ENCODE results near the gene HSPB9.

HSPB9 gene

DNA sequence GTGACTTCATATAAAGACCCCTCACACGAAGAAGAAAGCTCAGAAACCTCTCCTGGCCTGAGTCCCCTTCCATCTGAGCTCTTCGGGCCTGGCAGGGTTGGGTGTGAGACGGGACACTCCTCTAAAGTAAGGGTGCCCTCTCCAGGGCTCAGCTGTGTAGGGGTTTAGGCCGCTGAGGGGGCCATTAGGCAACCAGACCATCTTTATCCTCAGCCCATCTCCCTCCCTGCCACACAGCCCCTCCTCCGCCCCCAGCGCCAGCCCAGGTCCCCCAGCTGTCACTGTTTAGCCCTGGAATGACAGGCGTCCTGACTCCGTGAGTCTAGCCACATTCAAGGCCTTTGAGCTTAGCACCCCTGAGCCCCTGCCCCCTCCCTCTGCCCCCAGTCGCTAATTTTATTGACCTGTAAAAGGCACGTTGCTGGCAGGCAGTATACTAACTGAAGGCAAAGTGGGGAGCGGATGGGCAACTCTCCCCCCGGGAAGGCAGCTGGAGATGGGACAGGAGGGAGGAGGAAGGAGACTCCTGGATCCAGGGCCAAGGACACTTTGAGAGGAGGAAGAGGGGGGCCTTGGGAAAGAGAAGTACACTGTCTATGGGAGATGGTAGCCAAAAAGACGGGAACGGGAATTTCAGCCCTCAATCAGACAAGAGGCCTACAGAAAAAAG, 23.7 kb upstream of the HSPB9 start:
- TF ChIP-seq ZNF747 (tag by site-specific recombination; IDR thresholded peaks at IDR 0.05) = no peak
- TF ChIP-seq ZBTB8A (tag by site-specific recombination; IDR thresholded peaks at IDR 0.05) = peak; percentile 21; the same call in 1 of the 2 replicates
- TF ChIP-seq, protein P1, sequence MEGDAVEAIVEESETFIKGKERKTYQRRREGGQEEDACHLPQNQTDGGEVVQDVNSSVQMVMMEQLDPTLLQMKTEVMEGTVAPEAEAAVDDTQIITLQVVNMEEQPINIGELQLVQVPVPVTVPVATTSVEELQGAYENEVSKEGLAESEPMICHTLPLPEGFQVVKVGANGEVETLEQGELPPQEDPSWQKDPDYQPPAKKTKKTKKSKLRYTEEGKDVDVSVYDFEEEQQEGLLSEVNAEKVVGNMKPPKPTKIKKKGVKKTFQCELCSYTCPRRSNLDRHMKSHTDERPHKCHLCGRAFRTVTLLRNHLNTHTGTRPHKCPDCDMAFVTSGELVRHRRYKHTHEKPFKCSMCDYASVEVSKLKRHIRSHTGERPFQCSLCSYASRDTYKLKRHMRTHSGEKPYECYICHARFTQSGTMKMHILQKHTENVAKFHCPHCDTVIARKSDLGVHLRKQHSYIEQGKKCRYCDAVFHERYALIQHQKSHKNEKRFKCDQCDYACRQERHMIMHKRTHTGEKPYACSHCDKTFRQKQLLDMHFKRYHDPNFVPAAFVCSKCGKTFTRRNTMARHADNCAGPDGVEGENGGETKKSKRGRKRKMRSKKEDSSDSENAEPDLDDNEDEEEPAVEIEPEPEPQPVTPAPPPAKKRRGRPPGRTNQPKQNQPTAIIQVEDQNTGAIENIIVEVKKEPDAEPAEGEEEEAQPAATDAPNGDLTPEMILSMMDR (tag by site-specific recombination; IDR thresholded peaks at IDR 0.05) = 0 out of 2 replicates have a peak, but pooled peaks have one; percentile 8
- TF ChIP-seq, protein P2, sequence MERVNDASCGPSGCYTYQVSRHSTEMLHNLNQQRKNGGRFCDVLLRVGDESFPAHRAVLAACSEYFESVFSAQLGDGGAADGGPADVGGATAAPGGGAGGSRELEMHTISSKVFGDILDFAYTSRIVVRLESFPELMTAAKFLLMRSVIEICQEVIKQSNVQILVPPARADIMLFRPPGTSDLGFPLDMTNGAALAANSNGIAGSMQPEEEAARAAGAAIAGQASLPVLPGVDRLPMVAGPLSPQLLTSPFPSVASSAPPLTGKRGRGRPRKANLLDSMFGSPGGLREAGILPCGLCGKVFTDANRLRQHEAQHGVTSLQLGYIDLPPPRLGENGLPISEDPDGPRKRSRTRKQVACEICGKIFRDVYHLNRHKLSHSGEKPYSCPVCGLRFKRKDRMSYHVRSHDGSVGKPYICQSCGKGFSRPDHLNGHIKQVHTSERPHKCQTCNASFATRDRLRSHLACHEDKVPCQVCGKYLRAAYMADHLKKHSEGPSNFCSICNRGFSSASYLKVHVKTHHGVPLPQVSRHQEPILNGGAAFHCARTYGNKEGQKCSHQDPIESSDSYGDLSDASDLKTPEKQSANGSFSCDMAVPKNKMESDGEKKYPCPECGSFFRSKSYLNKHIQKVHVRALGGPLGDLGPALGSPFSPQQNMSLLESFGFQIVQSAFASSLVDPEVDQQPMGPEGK (tag by site-specific recombination; IDR thresholded peaks at IDR 0.05) = peak; percentile 33; the same call in 1 of the 2 replicates
- no peak for TF ChIP-seq EGR2 (tag by site-specific recombination; IDR thresholded peaks at IDR 0.05; ENCODE audit: low read depth)
- TF ChIP-seq ZSCAN16 (tag by site-specific recombination; IDR thresholded peaks at IDR 0.05) = no peak
- TF ChIP-seq ZNF624 (tag by site-specific recombination; IDR thresholded peaks at IDR 0.05) = no peak
- 0 out of 2 replicates have a peak, but pooled peaks have one; percentile 11 for TF ChIP-seq IKZF3 (tag by site-specific recombination; IDR thresholded peaks at IDR 0.05)
- TF ChIP-seq GLIS1 (tag by site-specific recombination; IDR thresholded peaks at IDR 0.05) = no peak
- no peak for TF ChIP-seq ZNF423 (tag by site-specific recombination; IDR thresholded peaks at IDR 0.05)
- ChIA-PET POLR2A (interaction anchor here (0.5 to 2.0 kb wide), 5 partner anchors 34 to 203 kb away, joined by 3 to 5 read pairs (median 3); no protein-coding TSS in a partner anchor), CTCF (interaction anchor here (0.6 to 12.3 kb wide), 3 partner anchors 32 to 184 kb away, joined by 3 to 132 read pairs (median 85); no protein-coding TSS in a partner anchor)
- H3K4me3 ChIP-seq (ENCODE audit: low read depth, low read length) = no peak overlapping the region
- no peaks in the 10 kb centered on the region for H3K9me3 ChIP-seq (ENCODE audit: control insufficient read depth, insufficient read depth, low read depth, low read length)
- H3K36me3 ChIP-seq (ENCODE audit: control insufficient read depth in 2 of 2, insufficient read depth in 1 of 2, low read length in 2 of 2) = no peaks in the 10 kb centered on the region
- no peaks in the 10 kb centered on the region; the same call in 1 of the 2 replicates for H3K4me1 ChIP-seq (ENCODE audit: control insufficient read depth, insufficient read depth, low read length)
- no peak overlapping the region for H3K27ac ChIP-seq (ENCODE audit: extremely low read depth, low read depth, low read length)

DNA sequence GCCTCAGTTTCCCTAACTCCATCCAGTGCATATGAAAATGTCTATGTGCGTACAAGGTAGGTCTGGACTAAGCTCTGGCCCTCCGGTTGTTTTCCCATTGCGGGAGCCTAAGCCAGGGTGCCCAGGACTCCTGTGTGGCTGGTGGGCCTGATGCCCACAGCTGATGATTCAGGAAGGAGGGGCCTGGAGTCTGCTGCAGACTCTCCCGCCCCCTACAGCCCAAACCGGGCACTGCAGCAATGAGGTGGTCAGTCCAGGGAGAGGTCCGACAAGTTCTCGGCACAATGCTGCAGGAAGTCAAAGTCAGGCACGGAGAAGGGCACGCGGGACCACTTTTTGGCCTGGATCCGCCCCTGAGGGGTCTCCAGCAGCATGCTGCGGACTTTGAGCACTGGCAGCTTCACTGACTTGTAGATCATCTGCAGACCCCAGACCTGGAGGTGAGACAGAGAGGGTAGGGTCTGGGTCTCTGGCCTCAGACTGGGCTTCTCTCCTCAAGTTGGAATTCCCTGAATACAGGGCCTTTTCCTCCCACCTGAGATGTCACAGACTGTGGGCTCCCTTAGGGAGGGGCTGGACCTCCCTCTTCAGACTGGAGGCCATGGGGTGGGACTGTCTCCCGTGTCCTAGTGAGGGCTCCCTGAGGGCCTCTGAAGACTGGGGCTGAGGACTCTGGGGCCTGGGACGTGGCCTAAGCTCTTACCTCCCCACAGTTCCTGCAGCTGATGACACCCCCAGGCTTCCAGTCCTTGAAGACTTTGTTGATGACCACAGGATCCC, 20.9 kb upstream of the HSPB9 start:
- TF ChIP-seq GLIS1 (tag by site-specific recombination; IDR thresholded peaks at IDR 0.05) (peak; percentile 31; the same call in 1 of the 2 replicates), ZNF2 (tag by site-specific recombination; IDR thresholded peaks at IDR 0.05) (peak; percentile 46; the same call in 1 of the 2 replicates), ZNF654 (tag by site-specific recombination; IDR thresholded peaks at IDR 0.05; ENCODE audit: low read depth) (peak; percentile 71), ZBTB17 (tag by site-specific recombination; IDR thresholded peaks at IDR 0.05) (no peak), ZSCAN16 (tag by site-specific recombination; IDR thresholded peaks at IDR 0.05) (no peak)
- TF ChIP-seq, protein P2 (tag by site-specific recombination; IDR thresholded peaks at IDR 0.05) = peak; percentile 36; the same call in 1 of the 2 replicates
- TF ChIP-seq, protein P3, sequence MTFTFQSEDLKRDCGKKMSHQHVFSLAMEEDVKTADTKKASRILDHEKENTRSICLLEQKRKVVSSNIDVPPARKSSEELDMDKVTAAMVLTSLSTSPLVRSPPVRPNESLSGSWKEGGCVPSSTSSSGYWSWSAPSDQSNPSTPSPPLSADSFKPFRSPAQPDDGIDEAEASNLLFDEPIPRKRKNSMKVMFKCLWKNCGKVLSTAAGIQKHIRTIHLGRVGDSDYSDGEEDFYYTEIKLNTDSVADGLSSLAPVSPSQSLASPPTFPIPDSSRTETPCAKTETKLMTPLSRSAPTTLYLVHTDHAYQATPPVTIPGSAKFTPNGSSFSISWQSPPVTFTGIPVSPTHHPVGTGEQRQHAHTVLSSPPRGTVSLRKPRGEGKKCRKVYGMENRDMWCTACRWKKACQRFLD (tag by site-specific recombination; IDR thresholded peaks at IDR 0.05) = no peak
- TF ChIP-seq, protein P1 (tag by site-specific recombination; IDR thresholded peaks at IDR 0.05) = peak; percentile 69
- TF ChIP-seq, protein P4, sequence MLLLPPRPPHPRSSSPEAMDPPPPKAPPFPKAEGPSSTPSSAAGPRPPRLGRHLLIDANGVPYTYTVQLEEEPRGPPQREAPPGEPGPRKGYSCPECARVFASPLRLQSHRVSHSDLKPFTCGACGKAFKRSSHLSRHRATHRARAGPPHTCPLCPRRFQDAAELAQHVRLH (tag by site-specific recombination; IDR thresholded peaks at IDR 0.05) = peak; percentile 74; the same call in 1 of the 2 replicates
- POLR2A ChIA-PET = interaction anchor here (0.5 to 1.1 kb wide), 4 partner anchors 34 to 85 kb away, joined by 4 to 7 read pairs (median 4); no protein-coding TSS in a partner anchor
- no peak overlapping the region for H3K4me3 ChIP-seq (ENCODE audit: low read depth, low read length)

More for the DNA sequence above, 20.9 kb upstream of the HSPB9 start:
- H3K4me1 ChIP-seq (ENCODE audit: control insufficient read depth, insufficient read depth, low read length) = no peaks in the 10 kb centered on the region; the same call in 1 of the 2 replicates
- H3K27ac ChIP-seq (ENCODE audit: extremely low read depth, low read depth, low read length) = no peak overlapping the region
- CTCF ChIA-PET = interaction anchor here (0.6 to 12.3 kb wide), 40 partner anchors 10 to 836 kb away, joined by 3 to 132 read pairs (median 4); partner anchors contain the start of genes DHX58, DNAJC7 and NKIRAS2
- no peaks in the 10 kb centered on the region for H3K9me3 ChIP-seq (ENCODE audit: control insufficient read depth, insufficient read depth, low read depth, low read length)
- no peaks in the 10 kb centered on the region for H3K36me3 ChIP-seq (ENCODE audit: control insufficient read depth in 2 of 2, insufficient read depth in 1 of 2, low read length in 2 of 2)

Measured in HEK293 (cell line).